ENCODE data around the gene RNF32.
A peak's percentile ranks its signal among the peaks of the same experiment; 100 is the strongest.

The RNF32 gene

GRCh38 chr7:156610601-156611000 lies 30.0 kb upstream of the RNF32 start:
- peaks cover 25% of the 10 kb centered on the region for H3K27me3 Mint-ChIP-seq (ENCODE audit: low read depth)
- H3K4me3 Mint-ChIP-seq: no peak overlapping the region
- H3K4me1 Mint-ChIP-seq: peaks cover 21% of the 10 kb centered on the region
- H3K36me3 Mint-ChIP-seq (ENCODE audit: low read depth): no peaks in the 10 kb centered on the region
- no peaks in the 10 kb centered on the region for H3K9me3 Mint-ChIP-seq
- H3K27ac Mint-ChIP-seq: peak overlapping the region in 1 of 3 experiments; percentile 78
- TF ChIP-seq CTCF (IDR thresholded peaks at IDR 0.05; ENCODE audit: unreplicated experiment in 3 of 3): no peak

- no peak for TF ChIP-seq CTCF (IDR thresholded peaks at IDR 0.05; ENCODE audit: unreplicated experiment in 3 of 3)
- Mint-ChIP-seq H3K4me1 (peaks cover 23% of the 10 kb centered on the region), H3K27me3 (ENCODE audit: low read depth) (peaks cover 32% of the 10 kb centered on the region), H3K9me3 (no peaks in the 10 kb centered on the region), H3K36me3 (ENCODE audit: low read depth) (no peaks in the 10 kb centered on the region), H3K4me3 (no peak overlapping the region), H3K27ac (peak overlapping the region; percentile 73 to 83 (median 78))
These were observed 29.3 kb upstream of the RNF32 start for GRCh38 chr7:156611014-156612010.

GRCh38 chr7:156612930-156613329 lies 27.6 kb upstream of the RNF32 start:
- peaks cover 30% of the 10 kb centered on the region for H3K4me1 Mint-ChIP-seq
- H3K27me3 Mint-ChIP-seq (ENCODE audit: low read depth): peaks cover 44% of the 10 kb centered on the region
- no peak for TF ChIP-seq CTCF (IDR thresholded peaks at IDR 0.05; ENCODE audit: unreplicated experiment in 3 of 3)
- H3K4me3 Mint-ChIP-seq: no peak overlapping the region
- H3K27ac Mint-ChIP-seq: no peak overlapping the region
- no peaks in the 10 kb centered on the region for H3K36me3 Mint-ChIP-seq (ENCODE audit: low read depth)
- no peaks in the 10 kb centered on the region for H3K9me3 Mint-ChIP-seq

GRCh38 chr7:156614434-156615264 lies 25.9 kb upstream of the RNF32 start:
- peak overlapping the region in 1 of 3 experiments; percentile 21 for H3K27ac Mint-ChIP-seq
- H3K36me3 Mint-ChIP-seq (ENCODE audit: low read depth): no peaks in the 10 kb centered on the region
- no peaks in the 10 kb centered on the region for H3K9me3 Mint-ChIP-seq
- no peak overlapping the region for H3K4me3 Mint-ChIP-seq
- TF ChIP-seq CTCF (IDR thresholded peaks at IDR 0.05; ENCODE audit: unreplicated experiment in 3 of 3): no peak
- H3K4me1 Mint-ChIP-seq: peaks cover 30% of the 10 kb centered on the region
- peaks cover 47% of the 10 kb centered on the region for H3K27me3 Mint-ChIP-seq (ENCODE audit: low read depth)

- H3K36me3 Mint-ChIP-seq (ENCODE audit: low read depth): peaks cover 5% of the 10 kb centered on the region
- TF ChIP-seq CTCF (IDR thresholded peaks at IDR 0.05; ENCODE audit: unreplicated experiment in 3 of 3): no peak
- peak overlapping the region; percentile 75 to 80 (median 79) for H3K4me3 Mint-ChIP-seq
- H3K4me1 Mint-ChIP-seq: peaks cover 19% of the 10 kb centered on the region
- H3K27ac Mint-ChIP-seq: no peak overlapping the region
- peaks cover 48% of the 10 kb centered on the region for H3K27me3 Mint-ChIP-seq (ENCODE audit: low read depth)
- H3K9me3 Mint-ChIP-seq: peaks cover 6% of the 10 kb centered on the region
These were observed 24.0 kb upstream of the RNF32 start for GRCh38 chr7:156616269-156617202.
